ENCODE results near the gene SLC8A1.

DNA sequence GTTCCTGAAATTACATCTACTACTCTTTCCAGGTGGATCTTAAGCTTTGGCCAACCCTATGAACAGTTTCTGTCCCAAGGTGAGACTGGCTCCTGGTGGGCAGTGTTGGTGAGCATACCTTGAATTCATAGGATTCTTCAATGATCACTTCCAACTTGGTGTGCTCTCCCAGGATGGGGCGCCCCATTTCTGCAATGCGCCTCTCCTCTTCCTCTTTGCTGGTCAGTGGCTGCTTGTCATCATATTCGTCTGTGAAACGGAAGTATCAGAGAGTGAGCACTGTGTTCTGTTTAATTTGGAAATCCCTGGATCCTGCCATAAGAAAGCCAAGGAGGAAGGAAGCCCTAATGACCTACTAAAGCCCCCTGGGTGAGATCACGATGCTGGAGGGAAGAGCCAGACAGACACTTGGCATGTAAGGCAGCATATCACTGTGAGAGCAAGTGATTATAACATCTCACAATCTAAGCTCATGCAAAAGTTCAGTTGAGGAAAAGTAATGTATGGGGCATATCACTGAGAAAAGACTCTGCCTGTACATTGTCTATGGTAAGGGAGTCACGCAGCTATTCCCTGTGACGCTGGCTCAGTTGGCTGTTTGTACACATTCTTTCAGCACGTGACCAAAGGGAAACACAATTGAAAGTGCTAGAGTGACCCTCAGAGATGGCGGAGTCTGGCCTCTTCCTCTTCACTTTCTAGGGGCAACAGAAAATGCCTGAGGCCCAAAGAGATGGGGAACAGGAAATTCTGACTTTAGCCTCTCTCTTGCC is 287.0 kb downstream of the SLC8A1 start:
- TF ChIP-seq POLR2AphosphoS5 (IDR thresholded peaks at IDR 0.05) (no peak), POLR2A (IDR thresholded peaks at IDR 0.05) (no peak)
- TF ChIP-seq, protein P1, sequence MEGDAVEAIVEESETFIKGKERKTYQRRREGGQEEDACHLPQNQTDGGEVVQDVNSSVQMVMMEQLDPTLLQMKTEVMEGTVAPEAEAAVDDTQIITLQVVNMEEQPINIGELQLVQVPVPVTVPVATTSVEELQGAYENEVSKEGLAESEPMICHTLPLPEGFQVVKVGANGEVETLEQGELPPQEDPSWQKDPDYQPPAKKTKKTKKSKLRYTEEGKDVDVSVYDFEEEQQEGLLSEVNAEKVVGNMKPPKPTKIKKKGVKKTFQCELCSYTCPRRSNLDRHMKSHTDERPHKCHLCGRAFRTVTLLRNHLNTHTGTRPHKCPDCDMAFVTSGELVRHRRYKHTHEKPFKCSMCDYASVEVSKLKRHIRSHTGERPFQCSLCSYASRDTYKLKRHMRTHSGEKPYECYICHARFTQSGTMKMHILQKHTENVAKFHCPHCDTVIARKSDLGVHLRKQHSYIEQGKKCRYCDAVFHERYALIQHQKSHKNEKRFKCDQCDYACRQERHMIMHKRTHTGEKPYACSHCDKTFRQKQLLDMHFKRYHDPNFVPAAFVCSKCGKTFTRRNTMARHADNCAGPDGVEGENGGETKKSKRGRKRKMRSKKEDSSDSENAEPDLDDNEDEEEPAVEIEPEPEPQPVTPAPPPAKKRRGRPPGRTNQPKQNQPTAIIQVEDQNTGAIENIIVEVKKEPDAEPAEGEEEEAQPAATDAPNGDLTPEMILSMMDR (IDR thresholded peaks at IDR 0.05), result no peak

Data from breast epithelium (tissue), 3 donors.